NCI-H526 treated with DMSO at 0.1 percent for 48 hours (cell line): ENCODE data around the gene MBD3L5.
"Not testable (repeated sequence)": the region's sequence is repeated elsewhere in the genome, so short reads cannot be mapped to it uniquely, and the experiment has no call there.

Experiments used
- DNase-seq: peaks from one replicate; lab custom pipeline; 2025; lab: John Stamatoyannopoulos, UW

MBD3L5 gene

GRCh38 chr19:7030278-7030677 is at the start of gene MBD3L5:
MBD3L5 (plus strand) TSS chr19:7030578; CDS start chr19:7030612, 34 bp downstream.
- not testable (repeated sequence) for DNase-seq

- DNase-seq, result no peak
These were observed 46.9 kb upstream of the MBD3L5 start for GRCh38 chr19:6983448-6983847.

GRCh38 chr19:6987850-6988249 is 42.5 kb upstream of the MBD3L5 start:
- DNase-seq, result no peak

GRCh38 chr19:6988257-6988656 is 42.1 kb upstream of the MBD3L5 start:
- DNase-seq, result no peak

GRCh38 chr19:6995054-6995453 is 35.3 kb upstream of the MBD3L5 start:
- no peak for DNase-seq

- DNase-seq, result no peak
These were observed 33.6 kb upstream of the MBD3L5 start for GRCh38 chr19:6996810-6997209.

GRCh38 chr19:6997679-6998445 is 32.5 kb upstream of the MBD3L5 start:
- DNase-seq, result no peak

GRCh38 chr19:6999933-7000332 is 30.4 kb upstream of the MBD3L5 start:
- no peak for DNase-seq

GRCh38 chr19:7000333-7000732 is 30.0 kb upstream of the MBD3L5 start:
- no peak for DNase-seq

GRCh38 chr19:7000816-7001215 is 29.6 kb upstream of the MBD3L5 start:
- no peak for DNase-seq

GRCh38 chr19:7004313-7004931 is 26.0 kb upstream of the MBD3L5 start:
- DNase-seq, result no peak

- DNase-seq, result no peak
These were observed 24.2 kb upstream of the MBD3L5 start for GRCh38 chr19:7006135-7006704.

- DNase-seq, result no peak
These were observed 22.5 kb upstream of the MBD3L5 start for GRCh38 chr19:7007859-7008258.

- DNase-seq, result no peak
These were observed 19.4 kb upstream of the MBD3L5 start for GRCh38 chr19:7010722-7011593.

GRCh38 chr19:7013678-7014077 is 16.7 kb upstream of the MBD3L5 start:
- DNase-seq, result no peak

- no peak for DNase-seq
These were observed 11.6 kb upstream of the MBD3L5 start for GRCh38 chr19:7018828-7019227.

- DNase-seq, result not testable (repeated sequence)
These were observed 9.0 kb upstream of the MBD3L5 start, which contains the start of gene MBD3L2B for GRCh38 chr19:7021331-7021730. MBD3L2B (minus strand) TSS chr19:7021431; CDS start chr19:7021397, 34 bp downstream.

GRCh38 chr19:7028790-7029189 is 1.6 kb upstream of the MBD3L5 start:
- DNase-seq, result not testable (repeated sequence)

GRCh38 chr19:7040079-7040478 is 9.7 kb downstream of the MBD3L5 start, which contains the start of gene MBD3L4:
MBD3L4 (minus strand) TSS chr19:7040179; CDS start chr19:7040144, 35 bp downstream.
- DNase-seq, result not testable (repeated sequence)

- DNase-seq, result not testable (repeated sequence)
These were observed 11.2 kb downstream of the MBD3L5 start for GRCh38 chr19:7041563-7041962.

- not testable (repeated sequence) for DNase-seq
These were observed 18.6 kb downstream of the MBD3L5 start, which contains the start of gene MBD3L2 for GRCh38 chr19:7049021-7049420. MBD3L2 (plus strand) TSS chr19:7049321; CDS start chr19:7049374, 53 bp downstream.

- DNase-seq, result not testable (repeated sequence)
These were observed 21.0 kb downstream of the MBD3L5 start for GRCh38 chr19:7051421-7051820.
